Activated T-helper 17 cell treated with anti-CD3 and anti-CD28 coated beads, Interleukin-2, amount 50 U/mL, for 72 hours (primary cell): Measurements from ENCODE around the gene RTP3. TPM values are rescaled to one million over a fixed set of nuclear protein-coding genes. Genes with fewer than 3 reads are reported as not detected.

Experiments used
- ATAC-seq: fragments of 150-1000 bp; cut with Tn5 transposase; replicated peaks from 2 replicates; pipeline ENCODE4 v1.10.0; 2021; ENCODE audit warnings: mild to moderate bottlenecking, moderate library complexity
- H3K27ac Mint-ChIP-seq: one replicate; pipeline ENCODE4 v1.8.0; 2022; ENCODE audit warnings: mixed read lengths
- H3K27me3 Mint-ChIP-seq: one replicate; pipeline ENCODE4 v1.8.0; 2022; ENCODE audit warnings: mixed read lengths
- H3K36me3 Mint-ChIP-seq: one replicate; pipeline ENCODE4 v1.8.0; 2022; ENCODE audit warnings: low read depth, mild to moderate bottlenecking, mixed read lengths
- H3K4me1 Mint-ChIP-seq: one replicate; pipeline ENCODE4 v1.8.0; 2022; ENCODE audit warnings: mixed read lengths
- H3K4me3 Mint-ChIP-seq: one replicate; pipeline ENCODE4 v1.8.0; 2022; ENCODE audit warnings: mild to moderate bottlenecking, mixed read lengths
- H3K9me3 Mint-ChIP-seq: one replicate; pipeline ENCODE4 v1.8.0; 2022; ENCODE audit warnings: mixed read lengths
- total RNA-seq, 2 donors: library from RNA; stranded (reverse); gene quantifications; one replicate each; pipeline ENCODE4 v1.2.3, GENCODE V29; 2022

The RTP3 gene
- not detected for total RNA-seq

DNA sequence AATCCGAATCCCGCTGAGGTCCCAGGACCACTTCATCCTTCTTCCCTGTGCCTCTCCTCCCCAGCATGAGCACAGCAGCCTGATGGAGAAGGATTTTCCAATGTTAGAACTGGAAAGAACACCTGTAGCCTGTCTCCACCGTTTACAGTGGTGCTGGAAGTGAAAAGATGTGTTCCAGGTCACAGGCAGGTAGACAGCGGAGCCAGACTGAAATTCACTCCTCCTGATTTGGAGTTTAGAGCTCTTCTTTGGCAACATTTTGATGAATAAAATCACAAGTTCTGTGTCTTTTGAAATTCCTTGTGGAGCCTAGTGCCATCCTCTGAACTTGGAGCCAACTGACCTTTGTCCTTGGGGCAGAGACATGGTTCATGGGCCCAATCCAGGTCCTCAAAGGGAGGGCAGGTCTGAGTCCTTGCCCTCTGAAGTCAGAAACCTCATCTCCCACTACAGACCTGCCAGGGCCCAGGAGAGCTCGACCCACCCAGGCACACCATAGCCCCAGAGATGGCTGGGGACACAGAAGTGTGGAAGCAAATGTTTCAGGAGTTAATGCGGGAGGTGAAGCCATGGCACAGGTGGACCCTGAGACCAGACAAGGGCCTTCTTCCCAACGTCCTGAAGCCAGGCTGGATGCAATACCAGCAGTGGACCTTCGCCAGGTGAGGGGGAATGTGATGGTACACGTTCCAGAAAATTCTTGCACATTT is at the start of gene RTP3:
Gene RTP3 (plus strand): TSS at position 421 of the 710 bp plus-strand sequence. CDS start 87 bp downstream, at position 508.
- Mint-ChIP-seq H3K4me3 (no peak within 1 kb of the TSS), H3K4me1 (no peaks in the 10 kb centered on the region), H3K36me3 (no peaks in the 10 kb centered on the region), H3K27me3 (no peaks in the 10 kb centered on the region), H3K9me3 (no peaks in the 10 kb centered on the region), H3K27ac (no peak within 1 kb of the TSS)
- ATAC-seq = no peak

GRCh38 chr3:46448721-46449120 is 49.1 kb upstream of the RTP3 start:
- Mint-ChIP-seq H3K27ac (no peak overlapping the region), H3K4me1 (no peaks in the 10 kb centered on the region), H3K27me3 (peaks cover 4% of the 10 kb centered on the region), H3K4me3 (no peak overlapping the region), H3K36me3 (no peaks in the 10 kb centered on the region), H3K9me3 (no peaks in the 10 kb centered on the region)
- no peak for ATAC-seq

- no peak for ATAC-seq
- Mint-ChIP-seq H3K36me3 (no peaks in the 10 kb centered on the region), H3K27me3 (peaks cover 4% of the 10 kb centered on the region), H3K9me3 (no peaks in the 10 kb centered on the region), H3K27ac (no peak overlapping the region), H3K4me3 (no peak overlapping the region), H3K4me1 (no peaks in the 10 kb centered on the region)
These were observed 47.8 kb upstream of the RTP3 start for GRCh38 chr3:46449755-46450552.

DNA sequence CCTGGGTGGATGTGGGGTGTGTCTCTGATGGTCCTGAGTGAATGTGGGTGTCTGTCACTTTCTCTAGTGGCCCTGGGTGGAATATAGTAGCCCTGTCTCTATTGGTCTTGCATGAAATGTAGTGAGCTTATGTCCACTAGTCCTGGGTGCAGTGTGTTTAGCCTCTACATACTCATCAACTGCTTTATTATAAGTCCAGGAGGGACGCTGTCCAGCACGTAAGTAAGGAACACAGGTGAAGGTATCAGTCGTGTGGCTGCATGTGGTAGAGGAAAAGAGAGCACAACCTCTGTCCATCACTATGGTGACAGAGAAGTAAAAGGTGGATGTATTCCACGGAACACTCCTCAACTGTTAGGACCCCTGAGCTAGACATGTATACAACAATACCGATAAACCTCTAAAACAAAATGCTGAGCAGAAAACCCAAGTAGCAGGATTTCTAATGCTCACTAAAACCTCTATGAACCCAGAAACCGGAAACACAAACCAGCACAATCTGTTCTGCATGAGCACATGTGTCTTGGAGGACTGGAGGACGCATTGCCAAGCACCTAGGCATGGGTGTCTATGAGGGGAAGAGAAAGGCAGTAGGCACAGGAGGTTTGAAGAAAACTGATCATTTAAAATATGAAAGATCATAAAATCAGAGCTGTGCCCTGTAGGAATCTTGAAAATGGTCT is 44.1 kb upstream of the RTP3 start:
- H3K36me3 Mint-ChIP-seq = no peaks in the 10 kb centered on the region
- no peaks in the 10 kb centered on the region for H3K9me3 Mint-ChIP-seq
- no peak overlapping the region for H3K27ac Mint-ChIP-seq
- no peak overlapping the region for H3K4me3 Mint-ChIP-seq
- peaks cover 4% of the 10 kb centered on the region for H3K27me3 Mint-ChIP-seq
- ATAC-seq = no peak
- no peaks in the 10 kb centered on the region for H3K4me1 Mint-ChIP-seq

DNA sequence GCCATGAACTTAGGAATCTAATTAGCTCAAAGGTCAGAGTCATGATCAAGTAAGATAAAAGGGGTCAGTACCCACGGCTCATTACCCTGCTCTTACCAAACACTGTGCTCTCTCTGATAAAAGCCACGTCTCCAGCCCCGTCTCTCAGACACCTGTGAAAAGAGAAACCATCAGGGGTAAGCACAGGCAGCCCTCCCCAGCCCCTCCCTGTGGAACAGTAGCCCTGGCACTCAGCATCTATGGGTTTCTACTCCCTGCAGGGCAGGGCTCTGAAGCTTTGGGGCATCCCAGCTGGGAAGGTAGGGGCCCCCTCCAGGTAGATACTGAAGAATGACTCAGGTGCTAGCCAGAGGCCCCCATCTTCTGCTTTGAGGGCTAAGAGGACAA is 43.6 kb upstream of the RTP3 start:
- ATAC-seq = no peak
- Mint-ChIP-seq H3K36me3 (no peaks in the 10 kb centered on the region), H3K27me3 (peaks cover 5% of the 10 kb centered on the region), H3K27ac (no peak overlapping the region), H3K9me3 (no peaks in the 10 kb centered on the region), H3K4me1 (no peaks in the 10 kb centered on the region), H3K4me3 (no peak overlapping the region)

DNA sequence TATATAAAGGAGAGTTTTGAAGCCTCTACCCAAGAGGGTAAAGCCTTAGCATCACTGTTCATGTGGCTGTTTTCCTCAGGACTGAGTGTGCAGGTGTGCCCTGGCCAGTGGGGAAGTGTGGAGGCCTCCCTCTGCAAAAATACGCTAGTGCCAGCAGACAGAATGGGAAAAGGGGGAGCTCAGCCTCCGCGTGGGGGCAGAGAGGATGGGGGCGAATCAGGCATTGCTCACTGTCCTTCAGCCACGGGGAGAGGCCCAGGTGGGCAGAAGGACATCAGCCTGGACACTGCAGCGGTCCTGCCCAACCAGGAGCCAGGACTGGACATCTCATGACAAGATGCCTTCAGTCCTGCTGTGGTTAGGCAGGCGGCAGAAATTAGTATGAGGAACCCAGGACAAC is 43.2 kb upstream of the RTP3 start:
- H3K27me3 Mint-ChIP-seq = peaks cover 9% of the 10 kb centered on the region
- no peaks in the 10 kb centered on the region for H3K4me1 Mint-ChIP-seq
- H3K27ac Mint-ChIP-seq = no peak overlapping the region
- no peaks in the 10 kb centered on the region for H3K9me3 Mint-ChIP-seq
- ATAC-seq = no peak
- H3K36me3 Mint-ChIP-seq = no peaks in the 10 kb centered on the region
- no peak overlapping the region for H3K4me3 Mint-ChIP-seq

GRCh38 chr3:46455231-46456115 is 42.3 kb upstream of the RTP3 start:
- ATAC-seq = no peak
- no peaks in the 10 kb centered on the region for H3K36me3 Mint-ChIP-seq
- H3K27ac Mint-ChIP-seq = no peak overlapping the region
- no peaks in the 10 kb centered on the region for H3K4me1 Mint-ChIP-seq
- H3K4me3 Mint-ChIP-seq = no peak overlapping the region
- H3K9me3 Mint-ChIP-seq = no peaks in the 10 kb centered on the region
- H3K27me3 Mint-ChIP-seq = peaks cover 18% of the 10 kb centered on the region

GRCh38 chr3:46456118-46456517 is 41.7 kb upstream of the RTP3 start:
- Mint-ChIP-seq H3K4me1 (no peaks in the 10 kb centered on the region), H3K27ac (no peak overlapping the region), H3K4me3 (no peak overlapping the region), H3K27me3 (peaks cover 19% of the 10 kb centered on the region), H3K36me3 (no peaks in the 10 kb centered on the region), H3K9me3 (no peaks in the 10 kb centered on the region)
- no peak for ATAC-seq

GRCh38 chr3:46460051-46460450 is 37.7 kb upstream of the RTP3 start:
- Mint-ChIP-seq H3K9me3 (no peaks in the 10 kb centered on the region), H3K4me1 (no peaks in the 10 kb centered on the region), H3K27ac (no peak overlapping the region), H3K27me3 (peaks cover 45% of the 10 kb centered on the region), H3K4me3 (no peak overlapping the region), H3K36me3 (no peaks in the 10 kb centered on the region)
- ATAC-seq = no peak

- Mint-ChIP-seq H3K27me3 (peaks cover 52% of the 10 kb centered on the region), H3K36me3 (no peaks in the 10 kb centered on the region), H3K4me1 (no peaks in the 10 kb centered on the region), H3K9me3 (no peaks in the 10 kb centered on the region), H3K27ac (no peak overlapping the region), H3K4me3 (no peak overlapping the region)
- no peak for ATAC-seq
These were observed 35.7 kb upstream of the RTP3 start for GRCh38 chr3:46462111-46462510.

- Mint-ChIP-seq H3K9me3 (no peaks in the 10 kb centered on the region), H3K27me3 (peaks cover 52% of the 10 kb centered on the region), H3K36me3 (no peaks in the 10 kb centered on the region), H3K4me1 (no peaks in the 10 kb centered on the region), H3K27ac (no peak overlapping the region), H3K4me3 (no peak overlapping the region)
- no peak for ATAC-seq
These were observed 35.3 kb upstream of the RTP3 start for GRCh38 chr3:46462511-46462910.

GRCh38 chr3:46463120-46463867 is 34.5 kb upstream of the RTP3 start:
- Mint-ChIP-seq H3K9me3 (no peaks in the 10 kb centered on the region), H3K27me3 (peaks cover 52% of the 10 kb centered on the region), H3K36me3 (no peaks in the 10 kb centered on the region), H3K4me3 (no peak overlapping the region), H3K27ac (no peak overlapping the region), H3K4me1 (no peaks in the 10 kb centered on the region)
- no peak for ATAC-seq

GRCh38 chr3:46463868-46464241 is 33.9 kb upstream of the RTP3 start:
- Mint-ChIP-seq H3K4me3 (no peak overlapping the region), H3K36me3 (no peaks in the 10 kb centered on the region), H3K9me3 (no peaks in the 10 kb centered on the region), H3K27me3 (peaks cover 52% of the 10 kb centered on the region), H3K4me1 (no peaks in the 10 kb centered on the region), H3K27ac (no peak overlapping the region)
- ATAC-seq = no peak
